Kidney (tissue), 14 donors: ENCODE data around the gene CDH2. TPM values are rescaled to one million over a fixed set of nuclear protein-coding genes. Genes with fewer than 3 reads are reported as not detected.

ENCODE experiments used
- DNase-seq, 5 donors: peaks; one replicate each; pipeline ENCODE4 v3.0.0-alpha.2; 2013 to 2020
- FAIRE-seq: peaks from 2 replicates; lab custom pipeline; 2012; peaks lifted over from hg19 to GRCh38; lab: Jason Lieb, UNC
- H3K27ac ChIP-seq, 2 donors: one replicate each; pipeline ENCODE4 v1.7.0; 2013; ENCODE audit warnings: low read depth in 2 of 2, low read length in 2 of 2, inconsistent platforms in 1 of 2
- H3K27me3 ChIP-seq: one replicate; pipeline ENCODE4 v1.7.1; 2013; ENCODE audit warnings: low read length, inconsistent platforms; ENCODE audit not compliant: control insufficient read depth, insufficient read depth
- H3K36me3 ChIP-seq, 3 donors: one replicate each; pipeline versions ENCODE4 v1.7.0 to v1.7.1; 2013; ENCODE audit warnings: low read length in 3 of 3, control low read depth in 1 of 3, inconsistent platforms in 1 of 3; ENCODE audit not compliant: insufficient read depth in 3 of 3, control insufficient read depth in 2 of 3
- H3K4me1 ChIP-seq, 3 donors: one replicate each; pipeline versions ENCODE4 v1.7.0 to v1.7.1; 2013; ENCODE audit warnings: low read length in 3 of 3, inconsistent platforms in 1 of 3, low read depth in 1 of 3; ENCODE audit not compliant: control insufficient read depth in 2 of 3, insufficient read depth in 2 of 3
- H3K4me3 ChIP-seq, 3 donors: one replicate each; pipeline versions ENCODE4 v1.7.0 to v1.8.1; 2013; ENCODE audit warnings: low read length in 3 of 3, control low read depth in 1 of 3, inconsistent platforms in 1 of 3
- H3K9ac ChIP-seq, 3 donors: one replicate each; pipeline versions ENCODE4 v1.7.0 to v1.7.1; 2013; ENCODE audit warnings: low read length in 3 of 3, control low read depth in 1 of 3, inconsistent platforms in 1 of 3
- H3K9me3 ChIP-seq, 3 donors: one replicate each; pipeline versions ENCODE4 v1.7.0 to v1.7.1; 2013; ENCODE audit warnings: low read length in 3 of 3, control low read depth in 1 of 3, inconsistent platforms in 1 of 3; ENCODE audit not compliant: control insufficient read depth in 2 of 3, insufficient read depth in 1 of 3
- CTCF ChIP-seq: IDR thresholded peaks from 3 replicates; pipeline ENCODE4 v1.5.1; 2012; ENCODE audit warnings: mild to moderate bottlenecking, moderate library complexity, borderline replicate concordance; ENCODE audit not compliant: insufficient read depth; ENCODE audit errors: extremely low read depth
- intact Hi-C: fragments of 100-400 bp; cut with DNase I; formaldehyde crosslinking; loops from one replicate; pipeline ENCODE4 v1.11.1; 2022
- polyA plus RNA-seq: library from polyadenylated mRNA; stranded (reverse); fragments of 350-450 nt; fragmentation: Illumina TruSeq; extraction: RNeasy Lipid Tissue Mini Kit (QIAGEN cat#74804); gene quantifications from one replicate; pipeline ENCODE4 v1.2.3, GENCODE V29; 2014; ENCODE audit warnings: low read depth, low replicate concordance; ENCODE audit not compliant: insufficient read depth
- total RNA-seq: library from RNA; stranded (reverse); fragmentation: NEBNext Ultra II Directional; extraction: Animal tissue kit (Norgen Biotek cat#: 25700); gene quantifications from one replicate; pipeline ENCODE4 v1.2.1, GENCODE V29; 2021
- donor health status: control.
- donor health status: control.
- donor health status: control.
- donor health status: control.
- donor health status: control.
- donor health status: DM: yes; HTN: yes; CAD: no.
- donor health status: Normal renal cell carcinoma (clear cell type).

The CDH2 gene
- total and polyA plus RNA-seq, 2 donors from 2014 or later = 6.3 to 29.6 TPM

DNA sequence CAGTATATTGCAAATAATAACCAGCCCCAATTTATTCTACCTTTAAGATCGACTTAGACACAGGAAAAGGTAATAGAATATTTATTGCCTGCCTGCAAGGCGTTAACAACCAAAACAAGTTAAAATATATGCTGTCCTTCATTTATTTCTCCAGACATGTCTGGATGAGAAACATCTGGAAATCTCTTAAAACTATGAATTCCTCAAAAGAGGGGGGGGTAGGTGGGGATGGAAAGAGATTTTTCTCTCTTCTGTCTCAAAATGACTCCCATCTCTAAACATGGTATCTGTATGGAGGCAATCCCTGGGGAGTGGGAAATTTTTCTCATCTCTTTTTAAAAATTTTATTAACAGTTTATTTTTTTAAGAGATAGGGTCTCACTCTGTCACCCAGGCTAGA, 113.0 kb downstream of the CDH2 start:
- TF ChIP-seq CTCF = no peak
- Histone ChIP-seq H3K36me3 (no peaks in the 10 kb centered on the region), H3K27ac (no peak overlapping the region), H3K4me3 (no peak overlapping the region), H3K9me3 (no peaks in the 10 kb centered on the region), H3K4me1 (peaks cover 0 to 7% (median 0%) of the 10 kb centered on the region in 3 donors), H3K27me3 (no peaks in the 10 kb centered on the region), H3K9ac (no peak overlapping the region)
- intact Hi-C loops = no loop called here
- DNase-seq = peak in 1 of 5 donors; percentile 34
- no peak for FAIRE-seq

- Histone ChIP-seq H3K27me3 (no peaks in the 10 kb centered on the region), H3K4me3 (no peak overlapping the region), H3K27ac (no peak overlapping the region), H3K36me3 (no peaks in the 10 kb centered on the region), H3K9me3 (no peaks in the 10 kb centered on the region), H3K4me1 (peaks cover 0 to 7% (median 0%) of the 10 kb centered on the region in 3 donors), H3K9ac (no peak overlapping the region)
- TF ChIP-seq CTCF = no peak
- intact Hi-C loops = no loop called here
- FAIRE-seq = no peak
- peak in 1 of 5 donors; percentile 33 for DNase-seq
Measured at GRCh38 chr18:28063271-28063761, 113.6 kb downstream of the CDH2 start.

- H3K27me3 ChIP-seq = no peaks in the 10 kb centered on the region
- no peaks in the 10 kb centered on the region for H3K9me3 ChIP-seq
- H3K4me3 ChIP-seq = no peak overlapping the region
- H3K4me1 ChIP-seq = peaks cover 0 to 7% (median 0%) of the 10 kb centered on the region in 3 donors
- DNase-seq = no peak
- H3K9ac ChIP-seq = no peak overlapping the region
- H3K36me3 ChIP-seq = no peaks in the 10 kb centered on the region
- FAIRE-seq = no peak
- H3K27ac ChIP-seq = no peak overlapping the region
- no peak for TF ChIP-seq CTCF
- intact Hi-C loops = no loop called here
Measured at GRCh38 chr18:28062443-28062842, 114.5 kb downstream of the CDH2 start.

GRCh38 chr18:28059861-28060260, 117.1 kb downstream of the CDH2 start:
- no peak overlapping the region for H3K9ac ChIP-seq
- DNase-seq = no peak
- TF ChIP-seq CTCF = no peak
- H3K4me1 ChIP-seq = peaks cover 0 to 7% (median 0%) of the 10 kb centered on the region in 3 donors
- H3K9me3 ChIP-seq = no peaks in the 10 kb centered on the region
- no peak for FAIRE-seq
- intact Hi-C loops = no loop called here
- H3K27ac ChIP-seq = no peak overlapping the region
- H3K4me3 ChIP-seq = no peak overlapping the region
- H3K27me3 ChIP-seq = no peaks in the 10 kb centered on the region
- no peaks in the 10 kb centered on the region for H3K36me3 ChIP-seq
